Posterior vena cava (tissue), 2 donors: ENCODE results near the gene F12. TPM values are rescaled to one million over a fixed set of nuclear protein-coding genes. Genes with fewer than 3 reads are reported as not detected.

Experiments
- DNase-seq: peaks from one replicate; pipeline ENCODE4 v3.0.0-alpha.2; 2020; ENCODE audit warnings: low spot score
- intact Hi-C, 2 donors: fragments of 100-400 bp; cut with DNase I; formaldehyde crosslinking; loops; one replicate each; pipeline versions ENCODE4 v1.14.1 to v1.14.2; 2022 to 2023
- long read RNA-seq, 2 donors: library from polyadenylated mRNA; unstranded; transcript quantifications; one replicate each; pipeline ENCODE4 v2.0.0, GENCODE V29; 2020 to 2021
- total RNA-seq, 2 donors: library from RNA; stranded (reverse); fragmentation: NEBNext Ultra II Directional; extraction: Animal tissue kit (Norgen Biotek cat#: 25700); gene quantifications; one replicate each; pipeline ENCODE4 v1.2.1, GENCODE V29; 2021
- donor health status: DM: yes; HTN: yes; CAD: no.
- donor health status: DM: yes; HTN: yes; CAD: no.

The F12 gene
- under 1 TPM; 0.38 to 0.93 TPM for total RNA-seq
- long read RNA-seq, donor 1, partial matches to known transcripts, result 1 of 1 reads
- long read RNA-seq, donor 1, other reads (novel, unspliced or antisense), result 0 of 1 reads
- long read RNA-seq, donor 2, partial matches to known transcripts, result 2 of 2 reads
- long read RNA-seq, donor 2, other reads (novel, unspliced or antisense), result 0 of 2 reads

DNA sequence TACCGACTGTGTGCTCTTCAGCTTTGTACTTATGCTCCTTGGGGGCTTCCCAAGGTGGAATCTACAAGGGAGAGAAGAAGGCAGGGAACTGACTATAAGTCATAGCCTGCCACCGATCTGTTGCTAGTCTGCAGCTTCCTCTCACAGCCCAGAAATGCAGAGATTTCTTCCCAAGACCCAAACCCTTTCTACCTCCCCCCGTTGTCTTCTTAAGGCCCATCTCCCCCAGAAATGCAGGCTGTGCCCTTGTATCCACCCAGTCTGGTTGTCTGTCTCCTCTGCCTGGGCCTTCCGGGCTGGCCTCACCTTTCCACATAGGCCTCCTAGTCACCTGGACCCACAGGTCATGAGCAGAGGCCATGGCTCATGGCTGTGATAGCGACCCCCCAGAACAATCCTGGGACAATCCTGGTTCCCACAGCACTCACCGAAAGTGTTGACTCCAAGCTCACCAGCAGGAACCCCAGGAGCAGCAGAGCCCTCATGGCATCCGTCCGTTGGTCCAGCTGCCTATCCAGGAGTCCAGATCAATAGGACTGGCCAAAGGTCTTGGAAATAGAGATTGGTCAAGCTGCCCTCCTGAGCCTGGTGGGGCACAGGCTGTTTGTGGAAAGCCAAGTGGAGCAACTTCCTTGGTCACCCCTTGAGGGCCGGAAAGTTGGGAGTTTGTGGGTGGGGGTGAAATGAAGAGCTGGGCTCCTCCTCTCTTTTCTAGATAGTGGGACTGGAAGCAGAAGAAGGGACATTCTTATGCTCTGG is at the start of gene F12:
Gene F12 (minus strand): TSS at position 522 of the 759 bp plus-strand sequence. CDS start 37 bp downstream, at position 485.
- DNase-seq, result no peak
- intact Hi-C loops, result loop anchor here in 1 of 2 donors (5.0 kb wide), 1 partner anchor 43 kb away; no protein-coding TSS in a partner anchor

DNA sequence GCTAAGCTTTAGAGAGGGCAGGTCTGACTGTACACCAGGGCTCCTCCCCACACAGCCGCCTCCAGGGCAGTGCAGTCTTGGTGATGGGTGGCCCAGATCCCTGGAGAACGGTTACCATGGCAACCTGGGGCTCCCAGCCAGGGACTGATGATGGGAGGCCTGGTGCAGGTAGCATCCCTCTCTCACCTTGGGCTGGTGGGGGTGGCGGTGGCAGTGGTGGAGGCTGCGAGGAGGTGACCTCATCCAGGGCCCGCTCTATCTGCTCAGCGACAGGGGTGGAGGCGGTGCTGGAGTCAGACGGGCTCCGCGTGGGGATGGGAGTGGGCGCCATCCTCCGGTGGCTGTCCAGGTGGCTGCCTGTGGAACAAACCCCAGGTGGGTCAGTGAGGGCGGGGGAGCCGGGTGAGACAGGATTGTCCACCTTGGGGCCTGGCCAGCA is 49.6 kb upstream of the F12 start:
- intact Hi-C loops, result no loop called here
- no peak for DNase-seq

DNA sequence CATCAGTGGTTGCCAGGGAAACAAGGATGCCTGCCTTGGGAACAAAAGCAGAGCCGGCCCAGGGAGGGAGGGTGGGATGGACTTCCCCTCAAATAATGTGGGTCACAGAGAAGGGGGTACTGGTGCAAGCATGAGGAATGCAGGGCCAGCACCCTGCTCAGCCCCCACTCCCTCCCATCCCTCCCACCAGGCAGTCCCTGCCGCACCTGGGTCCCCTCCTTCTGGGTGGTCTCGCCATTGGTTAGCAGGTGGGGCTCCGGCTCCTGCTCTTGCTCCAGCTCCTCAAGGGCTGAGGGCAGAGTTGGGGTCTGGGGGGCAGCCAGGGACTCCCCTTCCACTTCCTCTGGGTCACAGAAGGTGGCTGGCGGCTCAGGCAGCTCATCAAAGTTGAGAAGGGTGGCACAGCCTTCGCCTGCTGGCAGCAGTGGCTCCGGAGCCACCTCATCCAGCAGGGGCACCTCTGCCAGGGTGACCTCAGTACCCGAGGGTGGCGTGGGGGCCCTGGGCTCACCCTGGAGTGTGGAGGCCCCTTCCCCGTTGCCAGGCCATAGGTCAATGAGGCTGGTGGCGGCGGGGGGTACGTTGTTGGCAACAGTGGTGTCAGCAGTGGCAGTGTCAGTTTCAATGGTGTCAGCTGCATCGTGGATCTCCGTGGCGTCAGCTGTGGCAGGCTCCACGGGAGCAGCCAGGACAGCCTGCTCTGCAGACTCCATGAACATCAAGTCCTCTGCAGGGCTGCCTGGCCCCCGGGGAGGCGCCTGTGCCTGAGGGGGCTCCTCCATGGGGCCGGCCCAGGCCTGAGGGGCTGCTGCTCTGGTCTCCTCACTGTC is 48.7 kb upstream of the F12 start:
- no peak for DNase-seq
- intact Hi-C loops, result loop anchor here in 1 of 2 donors (2.0 kb wide), 1 partner anchor 15 kb away; the partner anchor contains the start of gene DBN1

DNA sequence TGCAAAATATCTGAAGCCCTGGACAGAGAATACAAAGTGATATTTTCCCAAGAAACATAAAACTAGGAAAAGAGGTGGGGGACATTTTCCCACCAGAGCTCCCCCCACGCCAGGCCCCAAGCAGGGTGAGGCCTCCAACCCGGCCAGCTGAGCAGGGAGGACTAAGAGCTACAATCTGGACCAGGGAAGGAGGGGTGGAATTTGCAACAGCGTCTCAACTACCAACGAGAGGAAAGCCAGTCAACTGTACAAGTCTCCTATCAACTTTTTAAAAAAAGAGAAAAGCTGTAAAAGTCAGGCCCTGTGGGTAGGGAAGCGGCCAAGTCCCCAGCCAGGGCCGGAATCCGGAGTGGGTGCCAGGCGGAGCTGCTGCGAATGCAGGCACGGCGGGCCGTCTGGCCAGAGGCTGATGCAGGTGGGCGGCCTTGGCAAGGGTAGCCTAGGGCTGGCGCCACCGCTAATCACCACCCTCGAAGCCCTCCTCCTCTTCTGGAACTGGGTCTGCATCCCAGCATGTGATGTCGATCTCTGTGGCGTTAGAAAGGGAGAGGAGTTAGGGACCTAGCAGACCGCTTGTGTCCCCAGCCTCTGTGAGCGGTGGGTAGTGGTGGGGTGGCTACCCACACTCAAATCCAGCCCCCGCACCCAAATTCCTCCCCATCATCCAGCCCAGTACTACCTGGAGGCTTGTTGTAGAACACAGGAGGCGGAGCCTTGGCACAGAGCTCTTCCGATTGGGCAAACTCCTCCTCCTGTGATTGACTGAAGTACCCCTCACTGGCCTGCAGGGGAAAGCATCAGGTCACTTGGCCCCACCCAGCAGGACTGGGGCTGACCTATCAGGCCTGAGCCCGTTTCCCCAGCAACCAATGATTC is 47.9 kb upstream of the F12 start:
- intact Hi-C loops, result loop anchor here in 1 of 2 donors (2.0 kb wide), 1 partner anchor 16 kb away; the partner anchor contains the start of gene DBN1

GRCh38 chr5:177456591-177456964 is 47.2 kb upstream of the F12 start:
- no peak for DNase-seq
- intact Hi-C loops, result loop anchor here in 1 of 2 donors (2.0 kb wide), 1 partner anchor 16 kb away; the partner anchor contains the start of gene DBN1

More for the DNA sequence above, 47.9 kb upstream of the F12 start:
- DNase-seq, result peak; percentile 94

GRCh38 chr5:177455661-177456590 is 46.6 kb upstream of the F12 start:
- peak; percentile 97 for DNase-seq
- intact Hi-C loops, result loop anchor here in 1 of 2 donors (2.0 kb wide), 1 partner anchor 17 kb away; the partner anchor contains the start of gene DBN1

- intact Hi-C loops, result no loop called here
- DNase-seq, result peak; percentile 91
Measured at GRCh38 chr5:177455036-177455660, 45.8 kb upstream of the F12 start.

DNA sequence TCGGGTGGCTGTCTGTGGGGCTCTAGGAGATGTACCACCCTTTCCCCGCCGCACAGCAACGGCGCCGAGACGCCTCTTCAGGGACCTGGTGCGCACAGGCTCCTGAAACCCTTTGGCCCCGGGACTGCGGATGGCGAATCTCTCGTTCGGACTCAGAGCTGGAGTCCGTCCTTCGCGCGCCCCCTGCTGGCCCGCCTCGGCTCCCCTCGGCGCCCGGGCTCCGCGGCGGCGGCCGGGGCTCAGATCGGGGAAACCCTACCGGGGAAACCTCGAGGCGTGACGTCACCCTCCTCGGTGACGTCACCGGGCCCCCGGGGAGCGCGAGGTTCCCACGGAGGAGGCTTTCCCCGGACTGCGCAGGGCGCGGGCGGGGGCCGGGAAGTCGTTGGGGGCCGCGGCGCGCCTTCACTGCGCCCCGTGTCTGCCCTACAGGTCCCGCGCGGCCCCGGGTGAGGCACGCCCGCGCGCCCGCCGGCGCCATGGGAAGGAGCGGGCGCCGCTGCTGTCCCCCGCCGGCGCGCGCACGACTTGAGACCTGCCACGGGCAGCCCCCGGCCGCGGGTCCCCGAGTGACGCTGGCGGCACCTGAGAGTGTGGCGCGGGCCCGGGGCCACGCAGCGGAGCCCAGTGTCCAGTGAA is 45.2 kb upstream of the F12 start:
- intact Hi-C loops, result loop anchor here (5.0 kb wide), 2 partner anchors 47 to 52 kb away; partner anchors contain the start of genes F12 (in 1 of the 2) and PFN3 (in 1 of the 2)
- DNase-seq, result peak; percentile 98

DNA sequence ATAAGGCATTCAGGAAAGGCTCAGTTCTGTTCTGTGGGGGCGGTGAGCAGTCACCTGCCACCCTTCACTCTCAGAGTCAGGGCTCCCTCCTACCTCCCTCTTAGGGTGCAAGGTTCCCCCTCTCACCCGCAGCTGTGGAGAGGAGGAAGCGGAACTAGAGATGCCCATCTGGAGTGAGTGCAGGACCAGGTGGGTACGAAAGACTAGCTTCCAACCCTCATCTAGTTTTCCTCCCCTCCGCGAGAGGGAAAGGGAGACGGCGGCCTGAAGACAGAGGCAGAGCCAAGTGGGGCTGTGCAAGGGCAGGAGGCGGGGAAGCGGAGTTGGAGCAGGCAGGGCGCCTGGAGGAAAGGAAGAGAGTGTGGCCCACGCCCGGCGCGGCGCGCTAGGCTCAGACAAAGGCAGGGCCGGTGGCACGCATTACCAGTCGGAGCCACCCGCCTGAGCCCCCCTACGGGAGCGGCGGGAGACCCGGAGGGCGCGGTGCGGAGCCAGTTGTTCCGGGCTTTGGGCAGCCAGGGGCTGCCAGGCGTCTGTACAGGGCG is 44.6 kb upstream of the F12 start:
- no peak for DNase-seq
- intact Hi-C loops, result loop anchor here (5.0 kb wide), 2 partner anchors 47 to 52 kb away; partner anchors contain the start of genes F12 (in 1 of the 2) and PFN3 (in 1 of the 2)

DNA sequence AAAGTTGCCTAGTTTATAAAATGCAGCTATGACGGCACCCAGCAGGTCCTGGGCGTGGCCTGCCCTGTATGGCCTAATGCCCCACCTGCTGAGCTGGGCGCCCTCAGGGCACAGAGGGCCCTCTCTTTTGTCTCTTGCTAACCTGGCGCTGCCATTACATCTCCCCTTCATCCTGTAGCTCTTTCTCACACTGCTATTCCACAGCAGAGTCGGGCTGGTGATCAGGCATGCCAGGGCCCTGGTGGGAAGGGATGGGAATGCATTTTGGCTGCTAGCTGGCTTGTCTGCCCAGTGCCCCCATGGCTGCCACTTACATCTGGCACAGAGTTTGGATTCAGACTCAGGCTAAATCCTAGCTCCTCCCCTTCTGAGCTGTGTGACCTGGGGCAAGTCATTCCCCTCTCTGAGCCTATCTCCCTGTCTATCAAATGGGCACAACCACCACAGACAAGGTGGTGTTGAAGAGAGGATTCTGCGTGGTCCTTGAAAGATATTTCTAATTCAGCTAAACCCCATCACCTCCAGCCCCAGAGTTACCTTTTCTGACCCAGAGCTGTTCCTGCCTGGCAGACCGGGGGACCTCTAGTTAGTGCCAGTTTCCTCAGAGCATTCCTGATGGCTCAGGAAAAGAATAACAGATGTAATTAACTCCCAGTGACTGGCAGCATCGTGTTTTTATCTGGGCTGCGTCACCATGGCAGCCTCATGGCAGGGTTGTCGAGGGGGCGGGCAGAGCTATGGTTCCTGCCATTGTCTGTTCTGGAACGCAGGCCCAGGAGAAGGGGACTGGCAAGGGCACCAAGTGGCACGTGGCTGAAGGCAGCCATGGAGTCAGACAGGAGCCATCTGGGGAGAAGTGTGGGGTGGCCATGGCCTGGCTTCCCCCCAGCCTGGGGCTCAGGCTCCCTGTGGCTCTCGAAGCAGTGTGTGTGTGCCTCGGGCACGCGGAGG is 43.6 kb upstream of the F12 start:
- DNase-seq, result no peak
- intact Hi-C loops, result loop anchor here (5.0 kb wide), 2 partner anchors 46 to 51 kb away; partner anchors contain the start of genes F12 (in 1 of the 2) and PFN3 (in 1 of the 2)

GRCh38 chr5:177450667-177451424 is 41.5 kb upstream of the F12 start:
- no peak for DNase-seq
- intact Hi-C loops, result loop anchor here (5.0 kb wide), 2 partner anchors 44 to 49 kb away; partner anchors contain the start of genes F12 (in 1 of the 2) and PFN3 (in 1 of the 2)

GRCh38 chr5:177449140-177450061 is 40.0 kb upstream of the F12 start:
- intact Hi-C loops, result loop anchor here (5.0 kb wide), 2 partner anchors 42 to 47 kb away; partner anchors contain the start of genes F12 (in 1 of the 2) and PFN3 (in 1 of the 2)
- no peak for DNase-seq
